HepG2 (cell line): Measurements from ENCODE around the gene PLCB1. TPM values are rescaled to one million over a fixed set of nuclear protein-coding genes. Genes with fewer than 3 reads are reported as not detected.

Experiments used
- FOXK2 ChIP-seq: fragments of 450-650 bp; IDR thresholded peaks from 2 replicates; pipeline ENCODE4 v1.6.1; 2016
- JUND ChIP-seq: sonication (generic); formaldehyde crosslinking; IDR thresholded peaks from 2 replicates; pipeline ENCODE4 v1.8.0; 2022; ENCODE audit warnings: mild to moderate bottlenecking, missing genetic modification reagents
- KMT2A ChIP-seq: sonication (generic); formaldehyde crosslinking; IDR thresholded peaks from 2 replicates; pipeline ENCODE4 v1.4.0; 2020; ENCODE audit warnings: missing genetic modification reagents
- SRSF9 ChIP-seq: fragments of 200-400 bp; formaldehyde crosslinking; IDR thresholded peaks from 2 replicates; pipeline ENCODE4 v1.6.1; 2018; ENCODE audit warnings: borderline replicate concordance, mild to moderate bottlenecking, low read depth, low read length; ENCODE audit not compliant: insufficient read depth, poor library complexity, severe bottlenecking
- THYN1 ChIP-seq: sonication (generic); formaldehyde crosslinking; IDR thresholded peaks from 2 replicates; pipeline ENCODE4 v1.8.1; 2023; ENCODE audit warnings: low read depth, mild to moderate bottlenecking, moderate library complexity, missing genetic modification reagents, borderline replicate concordance
- ZFP41 ChIP-seq: sonication (generic); formaldehyde crosslinking; IDR thresholded peaks from 2 replicates; pipeline ENCODE4 v1.4.0; 2020; ENCODE audit warnings: mild to moderate bottlenecking, missing genetic modification reagents, borderline replicate concordance
- ZFYVE20 ChIP-seq: sonication (generic); formaldehyde crosslinking; IDR thresholded peaks from 2 replicates; pipeline ENCODE4 v1.8.0; 2023; ENCODE audit warnings: low read depth, mild to moderate bottlenecking, moderate library complexity, missing genetic modification reagents, borderline replicate concordance
- ZNF232 ChIP-seq: sonication (generic); formaldehyde crosslinking; IDR thresholded peaks from 2 replicates; pipeline ENCODE4 v1.4.0; 2020; ENCODE audit warnings: missing genetic modification reagents, borderline replicate concordance
- ZNF503 ChIP-seq: sonication (generic); formaldehyde crosslinking; IDR thresholded peaks from 2 replicates; pipeline ENCODE4 v1.4.0; 2020; ENCODE audit warnings: missing genetic modification reagents
- polyA plus RNA-seq, 8 experiments: library from polyadenylated mRNA; depleted of rRNA in 3 of 8; stranded (reverse) in 7 of 8; unstranded in 1 of 8; fragments of >200 nt; fragmentation: Illumina TruSeq in 4 of 8; extraction: Trizol in 4 of 8; gene quantifications; 2 replicates each; pipeline versions ENCODE4 v1.2.1 to v1.2.3, GENCODE V29; 2011 to 2016; ENCODE audit warnings: low read depth in 4 of 8, missing spikeins in 1 of 8, mixed read lengths in 1 of 8; ENCODE audit not compliant: insufficient read depth in 1 of 8
- total RNA-seq, 5 experiments: library from RNA; depleted of rRNA; stranded (reverse); fragments of >200 nt; fragmentation: Illumina TruSeq; extraction: Trizol; gene quantifications; 2 replicates each; pipeline ENCODE4 v1.2.3, GENCODE V29; 2016; ENCODE audit warnings: low read depth in 1 of 5
- TF ChIP-seq, protein P1 (sequence below): sonication (generic); formaldehyde crosslinking; IDR thresholded peaks from 2 replicates; pipeline ENCODE4 v1.8.0; 2022; ENCODE audit warnings: low read depth, missing genetic modification reagents
- TF ChIP-seq, protein P2 (sequence below): conservative IDR thresholded peaks from 2 replicates; pipeline ENCODE4 v1.6.1; 2018; ENCODE audit warnings: missing genetic modification reagents

PLCB1 gene
- total and polyA plus RNA-seq, 2 of the 13 experiments (the other 11 are each of a cell fraction or from before 2014, with no cell fraction given) = 42.4 to 55.9 TPM

GRCh38 chr20:8234580-8234979, 102.5 kb downstream of the PLCB1 start (continued):
- TF ChIP-seq ZNF503 (CRISPR knock-in tag) (no peak), SRSF9 (no peak), ZFP41 (CRISPR knock-in tag) (no peak), ZNF232 (no peak), KMT2A (no peak), THYN1 (CRISPR knock-in tag) (no peak), JUND (CRISPR knock-in tag) (no peak), FOXK2 (no peak), ZFYVE20 (no peak)
- TF ChIP-seq, protein P1, sequence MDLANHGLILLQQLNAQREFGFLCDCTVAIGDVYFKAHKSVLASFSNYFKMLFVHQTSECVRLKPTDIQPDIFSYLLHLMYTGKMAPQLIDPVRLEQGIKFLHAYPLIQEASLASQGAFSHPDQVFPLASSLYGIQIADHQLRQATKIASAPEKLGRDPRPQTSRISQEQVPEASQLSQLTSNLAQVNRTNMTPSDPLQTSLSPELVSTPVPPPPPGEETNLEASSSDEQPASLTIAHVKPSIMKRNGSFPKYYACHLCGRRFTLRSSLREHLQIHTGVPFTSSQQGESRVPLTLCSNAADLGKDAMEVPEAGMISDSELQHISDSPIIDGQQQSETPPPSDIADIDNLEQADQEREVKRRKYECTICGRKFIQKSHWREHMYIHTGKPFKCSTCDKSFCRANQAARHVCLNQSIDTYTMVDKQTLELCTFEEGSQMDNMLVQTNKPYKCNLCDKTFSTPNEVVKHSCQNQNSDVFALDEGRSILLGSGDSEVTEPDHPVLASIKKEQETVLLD = no peak
- TF ChIP-seq, protein P2, sequence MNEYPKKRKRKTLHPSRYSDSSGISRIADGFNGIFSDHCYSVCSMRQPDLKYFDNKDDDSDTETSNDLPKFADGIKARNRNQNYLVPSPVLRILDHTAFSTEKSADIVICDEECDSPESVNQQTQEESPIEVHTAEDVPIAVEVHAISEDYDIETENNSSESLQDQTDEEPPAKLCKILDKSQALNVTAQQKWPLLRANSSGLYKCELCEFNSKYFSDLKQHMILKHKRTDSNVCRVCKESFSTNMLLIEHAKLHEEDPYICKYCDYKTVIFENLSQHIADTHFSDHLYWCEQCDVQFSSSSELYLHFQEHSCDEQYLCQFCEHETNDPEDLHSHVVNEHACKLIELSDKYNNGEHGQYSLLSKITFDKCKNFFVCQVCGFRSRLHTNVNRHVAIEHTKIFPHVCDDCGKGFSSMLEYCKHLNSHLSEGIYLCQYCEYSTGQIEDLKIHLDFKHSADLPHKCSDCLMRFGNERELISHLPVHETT (CRISPR knock-in tag) = no peak
